ENCODE measurements around the gene TMEM106A.
A peak's percentile ranks its signal among the peaks of the same experiment; 100 is the strongest.
"Not testable (repeated sequence)": the region's sequence is repeated elsewhere in the genome, so short reads cannot be mapped to it uniquely, and the experiment has no call there.

Gene TMEM106A

GRCh38 chr17:43211480-43212402 lies at the start of gene TMEM106A:
TMEM106A (plus strand) TSS chr17:43211875; CDS start chr17:43213042, 1,167 bp downstream.
- DNase-seq (ENCODE audit: extremely low read depth in 1 of 2, low read depth in 1 of 2), result peak; percentile 45 to 59

DNA sequence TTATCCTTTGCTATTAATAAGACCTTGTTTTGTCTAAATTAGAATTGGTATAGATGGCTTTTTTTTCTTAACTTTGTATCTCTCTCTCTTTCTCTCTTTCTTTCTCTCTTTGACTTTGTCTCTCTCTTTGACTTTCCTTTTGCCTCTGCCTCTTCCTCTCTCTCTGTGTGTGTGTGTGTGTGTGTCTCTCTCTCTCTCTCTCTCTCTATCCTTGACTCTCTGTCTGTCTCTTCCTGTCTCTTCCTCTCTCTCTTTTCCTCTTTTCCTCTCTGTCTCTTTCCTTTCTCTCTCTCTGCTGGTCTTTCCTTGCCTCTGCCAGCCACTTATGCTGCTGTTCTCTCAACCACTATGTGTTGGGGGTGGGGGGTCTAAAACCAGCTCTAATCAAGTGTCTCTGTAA lies 45.7 kb upstream of the TMEM106A start:
- DNase-seq (ENCODE audit: extremely low read depth in 1 of 2, low read depth in 1 of 2), result not testable (repeated sequence)

DNA sequence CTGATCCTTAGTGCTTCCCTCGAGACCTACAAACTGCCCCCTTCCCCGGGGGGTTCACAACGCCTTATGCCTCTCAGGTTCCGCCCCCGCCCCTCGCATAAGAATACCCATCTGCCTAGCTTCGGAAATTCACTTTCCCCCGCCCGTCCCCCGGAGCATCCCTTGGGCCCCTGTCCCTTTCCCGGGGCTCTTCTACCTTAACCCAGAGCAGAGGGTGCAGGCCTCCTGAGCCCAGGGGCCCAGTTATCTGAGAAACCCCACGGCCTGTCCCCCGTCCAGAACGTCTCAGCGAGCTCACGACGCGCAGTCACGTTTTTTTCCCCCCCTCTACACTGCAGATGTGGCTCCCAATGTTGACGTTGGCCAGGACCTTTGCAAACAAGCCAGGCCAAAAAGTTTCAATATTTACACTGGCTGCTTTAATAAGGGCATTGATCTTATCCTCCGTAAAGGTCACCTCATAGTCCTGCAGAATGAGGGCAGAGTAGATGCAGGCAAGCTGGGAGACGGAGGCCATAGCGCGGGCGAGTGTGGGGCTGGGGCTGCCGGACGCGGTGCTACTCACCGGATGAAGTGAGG lies 42.0 kb upstream of the TMEM106A start:
- no peak for DNase-seq (ENCODE audit: extremely low read depth in 1 of 2, low read depth in 1 of 2)

DNA sequence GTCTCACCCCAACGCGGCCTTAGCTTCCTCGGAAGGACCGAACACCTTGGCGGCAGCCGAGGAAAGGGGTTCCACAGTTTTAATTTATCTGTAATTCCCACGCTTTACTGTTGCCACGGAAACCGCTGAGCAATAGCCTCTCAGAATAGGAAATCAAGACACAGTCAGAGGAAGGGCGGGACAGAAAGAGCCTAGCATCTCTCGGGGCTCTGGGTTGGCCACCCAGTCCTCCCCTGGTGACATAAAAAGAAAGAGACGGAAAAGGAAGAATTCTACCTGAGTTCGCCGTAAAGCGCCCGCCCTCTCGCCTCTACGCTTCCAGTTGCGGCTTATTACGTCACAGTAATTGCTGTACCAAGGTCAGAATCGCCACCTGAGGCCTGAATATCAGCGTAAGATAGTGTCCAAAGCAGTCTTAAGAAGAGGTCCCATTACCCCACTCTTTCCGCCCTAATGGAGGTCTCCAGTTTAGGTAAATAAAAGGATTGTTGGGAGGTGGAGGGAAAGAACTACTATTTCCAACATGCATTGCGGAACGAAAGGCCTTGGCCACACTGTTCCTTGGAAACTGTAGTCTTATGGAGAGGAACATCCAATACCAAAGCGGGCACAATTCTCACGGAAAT lies 41.4 kb upstream of the TMEM106A start:
- DNase-seq (ENCODE audit: extremely low read depth in 1 of 2, low read depth in 1 of 2), result peak; percentile 72

DNA sequence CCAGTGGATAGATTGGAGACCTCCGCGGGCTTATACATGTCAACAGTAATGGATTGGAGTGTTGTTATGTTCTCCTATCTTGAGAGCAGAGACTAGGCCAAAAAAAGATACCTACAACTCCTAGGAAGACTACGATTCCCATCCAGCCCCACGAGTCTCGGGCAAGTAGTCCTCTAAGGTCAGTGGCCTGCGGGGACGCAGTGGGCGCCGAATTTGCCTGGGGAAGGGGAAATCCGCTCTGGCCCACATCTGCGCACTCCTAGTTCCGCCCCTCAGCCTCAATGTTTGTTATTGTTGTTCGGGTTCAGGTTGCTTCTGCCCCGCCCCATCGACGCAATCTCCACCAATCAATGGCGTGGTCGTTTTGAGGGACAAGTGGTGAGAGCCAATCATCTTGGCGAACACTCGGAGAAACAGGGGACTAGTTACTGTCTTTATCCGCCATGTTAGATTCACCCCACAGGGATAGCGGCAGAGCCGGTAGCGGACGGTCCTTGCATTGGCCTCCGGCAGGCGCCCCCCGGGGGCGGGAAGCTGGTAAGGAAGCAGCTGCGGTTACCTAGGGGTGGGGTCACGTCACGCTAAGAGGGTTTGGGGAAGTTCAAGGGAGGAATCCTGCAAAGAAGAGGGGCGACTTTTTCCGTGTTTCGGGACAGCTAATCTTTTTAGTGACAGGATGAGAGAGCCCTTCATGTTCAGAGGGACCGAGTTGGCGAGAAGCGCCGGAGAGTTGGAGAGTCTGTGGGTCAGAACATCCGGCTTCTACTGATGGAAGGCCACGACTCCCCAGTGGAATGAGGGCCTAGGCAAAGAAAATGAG lies 40.7 kb upstream of the TMEM106A start, which contains the start of gene NBR1:
Gene NBR1 (plus strand): TSS at position 449 of the 820 bp plus-strand sequence. CDS start 4,586 bp downstream, outside the sequence.
- peak; percentile 81 to 90 for DNase-seq (ENCODE audit: extremely low read depth in 1 of 2, low read depth in 1 of 2)

DNA sequence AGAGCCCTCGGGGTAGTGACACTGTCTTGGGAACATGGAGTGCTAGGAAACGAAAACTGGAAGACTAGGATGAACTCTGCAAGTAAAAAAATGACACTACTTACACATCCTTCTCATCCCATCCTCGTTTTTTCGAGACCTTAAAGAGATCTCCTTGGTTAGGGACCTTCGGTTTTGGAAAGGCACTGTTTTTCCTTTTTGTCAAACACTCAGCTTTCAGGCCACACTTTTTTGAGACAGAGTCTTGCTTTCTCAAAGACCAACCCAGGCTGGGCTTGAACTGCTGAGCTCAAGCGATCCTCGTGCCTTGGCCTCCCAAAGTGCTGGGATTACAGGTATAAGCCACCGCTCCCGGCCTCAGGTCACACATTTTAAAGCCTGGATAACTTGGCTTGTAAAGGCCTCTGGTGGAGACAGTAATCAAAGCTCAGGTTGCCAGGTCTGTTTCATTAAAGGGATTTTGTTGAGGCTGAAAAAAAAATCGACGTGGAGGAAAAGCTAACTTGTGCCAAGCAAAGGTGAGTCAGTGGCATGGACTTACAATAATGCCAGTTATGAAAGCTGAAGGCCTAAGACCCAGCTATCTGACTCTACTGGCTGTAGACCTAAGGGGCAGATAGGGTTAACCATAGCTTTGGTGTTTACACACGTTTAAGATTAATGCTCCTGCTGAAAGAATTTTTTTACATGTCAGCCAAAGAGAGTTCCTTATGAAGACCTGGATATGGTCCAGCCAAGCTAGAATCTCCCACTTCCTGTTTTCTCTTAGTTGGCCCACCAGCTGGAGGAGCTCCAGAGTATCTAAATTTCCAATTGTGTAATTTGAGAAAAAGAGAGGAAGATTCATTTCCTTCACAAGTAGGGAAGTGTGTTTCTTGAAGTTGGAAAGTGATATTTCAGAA lies 39.8 kb upstream of the TMEM106A start:
- no peak for DNase-seq (ENCODE audit: extremely low read depth in 1 of 2, low read depth in 1 of 2)

DNA sequence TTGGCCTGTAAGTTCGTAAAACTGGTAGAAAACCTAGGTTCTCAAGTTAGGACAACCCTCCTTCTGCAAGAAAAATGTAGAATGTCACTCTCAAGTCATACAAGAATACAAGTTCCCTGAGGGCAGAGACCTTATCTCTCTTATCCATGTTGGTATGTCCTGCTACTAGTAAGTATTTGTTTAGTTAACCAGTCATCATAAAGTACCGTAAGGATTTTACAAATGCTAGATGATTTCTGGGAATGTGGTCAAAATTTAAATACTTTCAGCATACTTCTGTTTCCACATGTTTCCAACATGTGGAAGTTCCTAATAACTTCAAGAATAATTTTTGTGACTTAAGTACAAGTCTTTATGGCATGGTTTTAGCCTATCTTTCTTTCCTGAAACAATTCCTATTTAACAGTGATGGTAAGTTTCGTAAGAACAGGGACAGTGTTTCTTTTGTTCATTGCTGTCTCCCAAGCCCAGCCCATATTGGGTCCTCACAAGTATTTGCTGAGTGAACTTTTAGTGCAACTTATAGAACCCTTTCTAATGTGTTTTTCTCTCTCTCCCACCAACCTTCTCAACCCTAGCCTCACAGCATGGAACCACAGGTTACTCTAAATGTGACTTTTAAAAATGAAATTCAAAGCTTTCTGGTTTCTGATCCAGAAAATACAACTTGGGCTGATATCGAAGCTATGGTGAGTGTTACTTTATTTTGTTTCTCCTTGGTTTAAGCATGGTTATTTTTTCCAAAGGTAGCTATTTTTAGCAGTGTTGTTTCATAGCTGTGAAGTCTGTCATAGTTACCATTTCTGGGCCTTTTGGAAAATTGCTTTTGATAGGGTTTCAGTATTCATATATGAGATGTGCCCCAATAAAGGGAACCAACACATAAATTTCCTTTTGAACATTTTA lies 36.2 kb upstream of the TMEM106A start:
- no peak for DNase-seq (ENCODE audit: extremely low read depth in 1 of 2, low read depth in 1 of 2)

GRCh38 chr17:43176119-43176570 lies 35.5 kb upstream of the TMEM106A start:
- no peak for DNase-seq (ENCODE audit: extremely low read depth in 1 of 2, low read depth in 1 of 2)

DNA sequence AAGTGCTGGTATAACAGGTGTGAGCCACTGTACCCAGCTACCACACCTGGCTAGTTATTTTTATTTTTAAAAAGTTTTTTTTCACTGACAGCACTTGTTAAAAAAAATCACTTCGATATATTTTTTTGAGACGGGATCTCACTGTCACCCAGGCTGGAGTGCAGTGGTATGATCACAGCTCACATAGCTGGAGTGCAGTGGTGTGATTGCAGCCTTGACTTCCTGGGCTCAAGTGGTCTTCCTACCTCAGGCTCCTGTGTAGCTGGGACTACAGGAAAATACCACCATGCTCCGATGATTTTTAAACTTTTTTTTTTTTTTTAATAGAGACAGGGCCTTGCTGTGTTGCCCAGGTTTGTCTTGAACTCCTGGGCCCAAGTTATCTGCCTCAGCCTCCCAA lies 27.8 kb upstream of the TMEM106A start:
- no peak for DNase-seq (ENCODE audit: extremely low read depth in 1 of 2, low read depth in 1 of 2)

- not testable (repeated sequence) for DNase-seq (ENCODE audit: extremely low read depth in 1 of 2, low read depth in 1 of 2)
These were observed 25.0 kb upstream of the TMEM106A start for GRCh38 chr17:43186656-43187055.

- DNase-seq (ENCODE audit: extremely low read depth in 1 of 2, low read depth in 1 of 2), result no peak
These were observed 18.4 kb upstream of the TMEM106A start for GRCh38 chr17:43193251-43193650.

GRCh38 chr17:43199633-43200032 lies 12.0 kb upstream of the TMEM106A start:
- DNase-seq (ENCODE audit: extremely low read depth in 1 of 2, low read depth in 1 of 2), result no peak

- DNase-seq (ENCODE audit: extremely low read depth in 1 of 2, low read depth in 1 of 2), result no peak
These were observed 11.5 kb upstream of the TMEM106A start for GRCh38 chr17:43200127-43200526.

- DNase-seq (ENCODE audit: extremely low read depth in 1 of 2, low read depth in 1 of 2), result not testable (repeated sequence)
These were observed 8.7 kb upstream of the TMEM106A start for GRCh38 chr17:43203013-43203412.

- no peak for DNase-seq (ENCODE audit: extremely low read depth in 1 of 2, low read depth in 1 of 2)
These were observed 1.1 kb upstream of the TMEM106A start for GRCh38 chr17:43210576-43210975.

- DNase-seq (ENCODE audit: extremely low read depth in 1 of 2, low read depth in 1 of 2), result no peak
These were observed 574 bp upstream of the TMEM106A start for GRCh38 chr17:43211123-43211479.

GRCh38 chr17:43212641-43213490 lies 1.2 kb downstream of the TMEM106A start:
- DNase-seq (ENCODE audit: extremely low read depth in 1 of 2, low read depth in 1 of 2), result no peak

GRCh38 chr17:43213545-43213944 lies 1.9 kb downstream of the TMEM106A start:
- no peak for DNase-seq (ENCODE audit: extremely low read depth in 1 of 2, low read depth in 1 of 2)

All from activated CD8-positive, alpha-beta memory T cell treated with anti-CD3 and anti-CD28 coated beads for 1 hour (primary cell).